SK-MEL-5 (cell line): ENCODE data around the gene KTN1. TPM values are rescaled to one million over a fixed set of nuclear protein-coding genes. Genes with fewer than 3 reads are reported as not detected.
A peak's percentile ranks its signal among the peaks of the same experiment; 100 is the strongest.

Experiments used
- DNase-seq: peaks from one replicate; pipeline ENCODE4 v3.0.0-alpha.2; 2016; ENCODE audit warnings: low read depth, low spot score
- in situ Hi-C: cut with HindIII; loops from 2 replicates; pipeline ENCODE4 v1.10.0; 2016; ENCODE audit warnings: low sequenced_read_pairs, high pct_unique_total_duplicates, low pct_unique_long_range_greater_than_20kb
- small RNA-seq, 2 experiments: library from RNA; depleted of rRNA; stranded (forward); fragments of <200 nt; gene quantifications; one replicate each; pipeline ENCODE3, GENCODE V24; 2014
- total RNA-seq: library from RNA; depleted of rRNA; stranded (reverse); fragments of >200 nt; shearing (Covaris generic); gene quantifications from 2 replicates; pipeline ENCODE4 v1.2.3, GENCODE V29; 2014; rRNA removed

The KTN1 gene
- total RNA-seq, 1 experiment from 2014 or later = 123 TPM

DNA sequence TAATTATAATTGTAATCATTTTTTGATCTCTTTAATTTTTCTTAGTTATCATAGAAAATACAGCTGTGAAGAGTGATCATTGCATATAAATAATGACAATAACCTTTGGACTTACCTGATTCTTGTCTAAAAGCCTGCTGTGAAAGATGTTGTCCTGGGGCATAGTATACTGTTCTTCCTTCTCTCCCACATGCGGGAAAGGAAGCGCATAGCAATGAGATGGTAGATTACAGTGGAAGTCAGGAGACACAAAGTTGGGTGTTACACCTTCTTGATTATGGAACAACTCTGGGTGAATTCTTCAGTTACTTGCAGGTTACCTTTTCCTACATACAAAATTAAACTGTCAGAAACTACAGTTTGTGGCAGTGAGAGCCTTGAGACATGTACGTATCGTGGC, 140.8 kb downstream of the KTN1 start:
- in situ Hi-C loops = no loop called here
- DNase-seq = no peak

DNA sequence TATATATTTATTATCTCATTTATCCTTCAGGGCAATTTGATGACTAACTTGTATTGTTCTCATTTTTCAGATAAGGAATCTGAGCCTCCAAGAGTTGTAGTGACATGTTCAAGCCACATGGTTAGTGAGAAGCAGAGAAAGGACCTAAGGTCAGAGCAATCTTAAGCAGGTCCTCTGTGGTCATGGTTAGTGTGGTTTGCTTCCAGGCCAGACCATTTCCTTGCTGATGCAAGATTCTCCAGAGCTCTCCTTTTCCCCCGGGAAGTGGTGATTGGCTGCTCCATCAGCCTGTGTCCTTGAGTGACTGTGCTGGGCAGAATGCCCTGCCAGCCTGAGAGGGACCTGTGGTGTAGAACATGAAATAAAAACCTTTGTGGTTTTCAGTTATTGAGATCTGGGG, 141.3 kb downstream of the KTN1 start:
- in situ Hi-C loops = no loop called here
- DNase-seq = peak; percentile 47

DNA sequence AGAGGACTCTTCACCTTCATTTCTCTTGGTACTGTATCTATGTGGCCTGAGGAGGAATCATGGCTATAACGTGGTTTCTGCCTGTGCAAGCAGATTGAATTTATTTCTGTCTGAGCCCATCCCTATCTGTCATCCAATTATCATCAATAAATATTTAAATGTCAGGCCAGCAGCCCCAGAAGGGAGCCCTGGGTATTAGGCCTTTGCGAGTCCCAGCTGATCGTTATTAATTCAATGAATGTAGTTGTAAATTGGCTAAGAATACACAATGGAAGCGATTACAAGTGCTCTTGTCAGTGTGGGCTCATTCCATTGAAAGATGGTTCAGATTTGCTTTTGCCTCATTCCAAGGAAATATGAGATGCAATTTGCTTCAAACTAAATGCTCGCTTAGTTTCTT, 142.0 kb downstream of the KTN1 start:
- DNase-seq = no peak
- in situ Hi-C loops = no loop called here

DNA sequence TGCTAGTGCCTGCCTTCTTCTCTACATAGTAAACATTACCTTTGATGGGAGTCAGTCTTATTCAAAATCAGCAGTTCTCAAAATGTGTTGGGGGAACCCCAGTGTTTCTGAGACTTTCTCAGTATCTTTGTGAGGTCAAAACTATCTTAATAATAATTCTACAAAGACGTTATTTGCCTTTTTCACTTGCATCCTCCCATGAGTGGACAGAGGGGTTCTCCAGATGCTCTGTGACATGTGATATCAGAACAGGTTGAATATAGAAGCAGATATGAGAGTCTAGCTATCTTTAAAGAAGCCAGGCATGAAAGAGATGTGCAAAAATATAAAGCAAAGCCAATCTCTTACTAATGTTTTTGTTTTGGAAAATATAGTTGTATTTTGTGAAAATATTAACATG, 144.7 kb downstream of the KTN1 start:
- DNase-seq = no peak
- in situ Hi-C loops = no loop called here

DNA sequence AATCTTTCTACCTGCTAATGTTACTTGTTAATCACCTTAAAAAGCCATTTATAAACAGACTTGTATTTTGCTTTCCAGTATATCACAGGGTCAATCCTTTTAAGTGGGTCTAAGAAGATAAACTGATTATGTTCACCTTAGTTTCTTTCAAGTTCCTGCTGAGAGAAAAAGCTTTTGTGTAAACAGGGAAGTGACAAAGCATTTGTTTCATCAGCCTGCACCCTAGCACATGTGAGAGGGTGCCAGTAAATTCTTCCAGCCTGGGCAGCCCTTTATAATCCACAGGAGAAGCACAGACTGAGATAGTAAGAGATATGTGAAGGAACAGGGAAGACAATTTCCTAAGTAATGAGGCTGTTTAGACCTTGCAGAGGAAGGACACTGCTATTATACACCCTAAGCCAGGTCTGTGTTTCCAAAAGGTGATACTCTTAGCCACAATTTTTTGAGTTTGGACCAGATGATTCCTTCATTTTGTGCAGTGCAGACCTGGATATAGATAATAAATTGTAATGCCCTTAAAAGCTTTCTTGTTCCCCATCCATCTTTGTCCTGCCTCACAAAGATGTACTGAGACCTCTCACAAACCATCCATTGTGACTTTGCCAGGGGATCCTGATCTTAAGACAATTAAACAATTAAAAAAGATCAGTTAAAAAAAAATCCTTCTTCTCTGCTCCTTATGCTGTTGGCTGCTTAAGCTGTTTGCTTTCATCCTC, 150.7 kb downstream of the KTN1 start:
- no peak for DNase-seq
- in situ Hi-C loops = no loop called here

DNA sequence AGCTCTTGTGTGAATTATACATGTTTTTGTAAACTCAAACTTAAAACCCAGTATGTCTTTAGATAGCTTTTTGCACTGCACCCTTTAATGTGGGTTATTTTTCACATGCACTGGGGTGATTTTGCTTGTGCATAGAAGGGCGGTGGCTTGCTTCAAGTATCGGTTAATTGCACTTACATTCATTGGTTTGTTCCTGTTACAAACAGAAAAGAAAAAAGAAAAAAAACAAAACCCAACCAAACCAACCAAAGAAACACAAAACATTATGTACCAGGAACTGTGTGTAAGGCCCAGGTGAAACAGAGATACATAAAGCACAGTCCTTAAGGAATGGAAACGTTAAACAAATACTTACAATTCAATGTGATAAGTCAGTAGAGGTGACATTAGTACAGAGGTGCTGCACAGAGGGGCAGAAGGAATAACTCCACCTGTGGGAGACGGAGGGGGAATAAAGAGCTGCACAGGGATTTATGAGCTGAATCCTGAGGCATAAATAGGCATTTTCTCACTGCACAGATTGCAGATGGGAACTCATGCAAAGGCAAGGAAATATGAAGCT, 151.4 kb downstream of the KTN1 start:
- in situ Hi-C loops = no loop called here
- DNase-seq = no peak

DNA sequence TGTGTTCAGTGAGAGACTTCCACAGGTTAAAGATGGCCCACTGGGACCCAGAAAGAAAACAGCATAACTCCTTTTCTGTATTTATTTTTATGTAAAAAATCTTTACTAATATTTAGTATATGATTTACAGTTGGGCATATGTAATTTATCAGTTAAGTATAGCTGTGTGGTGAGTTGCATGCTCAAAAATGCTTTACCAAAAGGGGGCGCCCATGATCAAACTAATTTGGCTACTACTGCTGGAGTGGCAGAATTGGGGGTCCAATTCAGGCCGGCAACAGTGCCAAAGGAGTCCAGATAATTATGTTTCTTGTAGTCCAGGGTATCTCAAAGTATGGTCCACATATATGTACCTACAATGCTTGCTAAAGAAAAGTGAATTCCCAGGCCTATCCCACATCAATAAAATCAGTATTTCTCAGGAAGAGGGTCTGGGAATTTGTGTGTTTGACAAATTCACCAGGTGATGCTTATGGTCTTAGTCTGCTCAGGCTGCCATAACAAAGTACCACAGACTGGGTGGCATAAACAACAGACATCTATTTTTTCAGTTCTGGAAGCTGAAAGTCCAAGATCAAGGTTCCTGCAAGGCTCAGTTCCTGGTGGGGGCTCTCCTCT, 152.0 kb downstream of the KTN1 start:
- in situ Hi-C loops = no loop called here
- DNase-seq = peak; percentile 57

DNA sequence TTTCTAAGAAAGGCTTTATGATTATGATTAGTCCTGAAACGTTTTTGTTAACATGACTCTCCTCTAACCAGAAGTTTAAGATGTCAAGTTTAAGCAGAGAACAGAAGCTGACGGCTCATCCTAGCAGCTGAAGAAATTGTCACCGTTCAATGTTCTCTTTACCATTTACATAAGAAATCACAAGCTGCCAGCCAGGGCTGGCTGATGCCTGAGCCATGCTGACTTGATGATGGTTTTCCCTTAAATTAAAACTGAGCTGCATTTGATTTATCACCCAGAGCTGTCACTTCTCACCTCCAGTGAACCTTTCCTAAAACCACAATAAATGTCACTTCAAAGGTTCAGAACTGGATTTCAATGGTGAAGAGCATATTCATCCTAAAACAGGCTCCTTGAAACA, 153.6 kb downstream of the KTN1 start:
- in situ Hi-C loops = no loop called here
- no peak for DNase-seq

Small RNA genes lying within 50 kb of the gene (small RNA-seq; reads per million reads assigned to genes)
- 0 reads per million in 2 experiments for gene RF00019

Other genes with a start within 250 kb of the KTN1 start
- gene ATG14, start 168.4 kb upstream of the KTN1 start, total RNA-seq = 22.2 and 23.0 TPM in 2 replicates
- not detected in 2 replicates for gene TBPL2, start 139.6 kb upstream of the KTN1 start, total RNA-seq